SK-N-SH treated with all-trans-retinoic acid at 6 μM for 48 hours (cell line): ENCODE measurements around the gene PDE9A.

Experiments used
- ATAC-seq: fragments of 200-7000 bp; cut with Tn5 transposase; 3 replicates; pipeline ENCODE4 v1.9.1; 2020; ENCODE audit warnings: mild to moderate bottlenecking, moderate library complexity
- ARNTL ChIP-seq: fragments of 450-650 bp; formaldehyde crosslinking; IDR thresholded peaks from 2 replicates; pipeline ENCODE4 v1.5.0; 2020; ENCODE audit warnings: low read depth, mild to moderate bottlenecking, moderate library complexity, borderline replicate concordance
- CSDC2 ChIP-seq: fragments of 250-450 bp; sonication (Bioruptor Pico); IDR thresholded peaks from 2 replicates; pipeline ENCODE4 v1.5.0; 2020; ENCODE audit warnings: mild to moderate bottlenecking, moderate library complexity
- ESRRG ChIP-seq: fragments of 250-450 bp; sonication (Bioruptor Pico); IDR thresholded peaks from 2 replicates; pipeline ENCODE4 v1.6.1; 2021; ENCODE audit warnings: mild to moderate bottlenecking
- OSR1 ChIP-seq: fragments of 250-450 bp; sonication (Bioruptor Pico); IDR thresholded peaks from 2 replicates; pipeline ENCODE4 v1.8.0; 2022; ENCODE audit warnings: moderate library complexity, mild to moderate bottlenecking, inconsistent platforms
- RARB ChIP-seq: fragments of 250-450 bp; sonication (Bioruptor Pico); IDR thresholded peaks from 2 replicates; pipeline ENCODE4 v1.8.0; 2021; ENCODE audit warnings: mild to moderate bottlenecking, moderate library complexity
- ZFP3 ChIP-seq: fragments of 250-450 bp; sonication (Bioruptor Pico); IDR thresholded peaks from 2 replicates; pipeline ENCODE4 v1.5.0; 2020; ENCODE audit warnings: mild to moderate bottlenecking, moderate library complexity
- ZFP30 ChIP-seq: fragments of 450-650 bp; formaldehyde crosslinking; IDR thresholded peaks from 2 replicates; pipeline ENCODE4 v1.5.0; 2022; ENCODE audit warnings: mild to moderate bottlenecking, moderate library complexity
- ZNF565 ChIP-seq: fragments of 450-650 bp; formaldehyde crosslinking; conservative IDR thresholded peaks from 2 replicates; pipeline ENCODE4 v1.5.0; 2020; ENCODE audit warnings: low read depth, mild to moderate bottlenecking, moderate library complexity
- ZNF70 ChIP-seq: fragments of 450-650 bp; formaldehyde crosslinking; IDR thresholded peaks from 2 replicates; pipeline ENCODE4 v1.5.0; 2020; ENCODE audit warnings: mild to moderate bottlenecking, moderate library complexity
- TF ChIP-seq, protein P1 (sequence below): fragments of 250-450 bp; sonication (Bioruptor Pico); IDR thresholded peaks from 2 replicates; pipeline ENCODE4 v1.5.1; 2021; ENCODE audit warnings: mild to moderate bottlenecking, moderate library complexity
- TF ChIP-seq, protein P2 (sequence below): fragments of 250-450 bp; sonication (Bioruptor Pico); IDR thresholded peaks from 2 replicates; pipeline ENCODE4 v1.5.0; 2020; ENCODE audit warnings: mild to moderate bottlenecking, moderate library complexity
- TF ChIP-seq, protein P3 (sequence below): fragments of 250-450 bp; sonication (Bioruptor Pico); IDR thresholded peaks from 2 replicates; pipeline ENCODE4 v1.5.1; 2020; ENCODE audit warnings: low read depth, mild to moderate bottlenecking, moderate library complexity
- TF ChIP-seq, protein P4 (sequence below): fragments of 250-450 bp; sonication (Bioruptor Pico); IDR thresholded peaks from 2 replicates; pipeline ENCODE4 v1.8.0; 2020; ENCODE audit warnings: mild to moderate bottlenecking, moderate library complexity, borderline replicate concordance

The PDE9A gene

DNA sequence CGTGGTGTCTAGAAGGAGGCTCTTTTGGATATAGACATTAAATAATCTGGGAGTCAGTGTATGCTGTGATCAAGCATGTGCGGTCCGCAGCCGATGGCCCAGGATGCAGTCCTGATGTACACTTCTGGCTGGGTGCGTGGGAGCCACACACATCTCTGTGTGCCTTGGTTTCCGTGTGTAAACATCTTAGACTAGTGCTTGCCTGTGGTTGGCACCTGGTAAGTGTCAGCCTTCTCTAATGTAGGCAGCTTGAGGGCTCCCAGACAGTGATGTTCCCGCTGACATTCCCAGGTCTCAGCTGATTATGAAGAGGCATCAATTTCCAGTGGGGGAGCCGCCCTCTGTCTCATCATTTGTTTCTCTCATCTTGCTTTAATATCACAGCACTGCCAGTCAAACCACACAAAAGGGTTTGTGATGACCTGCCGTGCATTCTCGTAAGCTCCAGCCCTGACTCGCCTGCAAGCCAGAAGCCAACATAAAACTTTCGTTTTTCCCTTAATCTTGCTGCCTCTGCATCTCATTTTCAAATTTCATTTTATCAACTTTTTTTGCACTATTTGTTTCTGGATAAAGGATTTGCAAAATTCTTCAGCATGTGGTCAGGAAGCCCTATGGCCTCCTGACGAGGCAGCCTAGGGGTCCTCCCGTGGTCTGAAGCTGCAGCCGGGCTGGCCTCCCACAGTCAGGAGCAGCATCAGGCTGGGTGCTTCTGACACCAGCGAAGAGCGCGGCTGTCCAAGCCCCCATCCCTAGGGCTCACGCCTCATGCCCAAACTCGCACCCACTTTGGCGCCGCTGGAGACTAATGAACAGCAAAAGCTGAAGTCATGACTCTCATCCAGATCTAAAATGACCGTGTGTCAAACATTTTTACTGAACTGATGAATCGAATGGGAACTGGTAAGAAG is 28.1 kb downstream of the PDE9A start:
- TF ChIP-seq ZNF70 (CRISPR knock-in tag) (no peak), ESRRG (CRISPR knock-in tag) (no peak), ZNF565 (no peak), ZFP30 (CRISPR knock-in tag) (no peak)
- TF ChIP-seq, protein P1, sequence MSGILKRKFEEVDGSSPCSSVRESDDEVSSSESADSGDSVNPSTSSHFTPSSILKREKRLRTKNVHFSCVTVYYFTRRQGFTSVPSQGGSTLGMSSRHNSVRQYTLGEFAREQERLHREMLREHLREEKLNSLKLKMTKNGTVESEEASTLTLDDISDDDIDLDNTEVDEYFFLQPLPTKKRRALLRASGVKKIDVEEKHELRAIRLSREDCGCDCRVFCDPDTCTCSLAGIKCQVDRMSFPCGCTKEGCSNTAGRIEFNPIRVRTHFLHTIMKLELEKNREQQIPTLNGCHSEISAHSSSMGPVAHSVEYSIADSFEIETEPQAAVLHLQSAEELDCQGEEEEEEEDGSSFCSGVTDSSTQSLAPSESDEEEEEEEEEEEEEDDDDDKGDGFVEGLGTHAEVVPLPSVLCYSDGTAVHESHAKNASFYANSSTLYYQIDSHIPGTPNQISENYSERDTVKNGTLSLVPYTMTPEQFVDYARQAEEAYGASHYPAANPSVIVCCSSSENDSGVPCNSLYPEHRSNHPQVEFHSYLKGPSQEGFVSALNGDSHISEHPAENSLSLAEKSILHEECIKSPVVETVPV (CRISPR knock-in tag) = no peak
- TF ChIP-seq, protein P2, sequence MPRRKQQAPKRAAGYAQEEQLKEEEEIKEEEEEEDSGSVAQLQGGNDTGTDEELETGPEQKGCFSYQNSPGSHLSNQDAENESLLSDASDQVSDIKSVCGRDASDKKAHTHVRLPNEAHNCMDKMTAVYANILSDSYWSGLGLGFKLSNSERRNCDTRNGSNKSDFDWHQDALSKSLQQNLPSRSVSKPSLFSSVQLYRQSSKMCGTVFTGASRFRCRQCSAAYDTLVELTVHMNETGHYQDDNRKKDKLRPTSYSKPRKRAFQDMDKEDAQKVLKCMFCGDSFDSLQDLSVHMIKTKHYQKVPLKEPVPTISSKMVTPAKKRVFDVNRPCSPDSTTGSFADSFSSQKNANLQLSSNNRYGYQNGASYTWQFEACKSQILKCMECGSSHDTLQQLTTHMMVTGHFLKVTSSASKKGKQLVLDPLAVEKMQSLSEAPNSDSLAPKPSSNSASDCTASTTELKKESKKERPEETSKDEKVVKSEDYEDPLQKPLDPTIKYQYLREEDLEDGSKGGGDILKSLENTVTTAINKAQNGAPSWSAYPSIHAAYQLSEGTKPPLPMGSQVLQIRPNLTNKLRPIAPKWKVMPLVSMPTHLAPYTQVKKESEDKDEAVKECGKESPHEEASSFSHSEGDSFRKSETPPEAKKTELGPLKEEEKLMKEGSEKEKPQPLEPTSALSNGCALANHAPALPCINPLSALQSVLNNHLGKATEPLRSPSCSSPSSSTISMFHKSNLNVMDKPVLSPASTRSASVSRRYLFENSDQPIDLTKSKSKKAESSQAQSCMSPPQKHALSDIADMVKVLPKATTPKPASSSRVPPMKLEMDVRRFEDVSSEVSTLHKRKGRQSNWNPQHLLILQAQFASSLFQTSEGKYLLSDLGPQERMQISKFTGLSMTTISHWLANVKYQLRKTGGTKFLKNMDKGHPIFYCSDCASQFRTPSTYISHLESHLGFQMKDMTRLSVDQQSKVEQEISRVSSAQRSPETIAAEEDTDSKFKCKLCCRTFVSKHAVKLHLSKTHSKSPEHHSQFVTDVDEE (CRISPR knock-in tag) = no peak
- no peak for ATAC-seq

DNA sequence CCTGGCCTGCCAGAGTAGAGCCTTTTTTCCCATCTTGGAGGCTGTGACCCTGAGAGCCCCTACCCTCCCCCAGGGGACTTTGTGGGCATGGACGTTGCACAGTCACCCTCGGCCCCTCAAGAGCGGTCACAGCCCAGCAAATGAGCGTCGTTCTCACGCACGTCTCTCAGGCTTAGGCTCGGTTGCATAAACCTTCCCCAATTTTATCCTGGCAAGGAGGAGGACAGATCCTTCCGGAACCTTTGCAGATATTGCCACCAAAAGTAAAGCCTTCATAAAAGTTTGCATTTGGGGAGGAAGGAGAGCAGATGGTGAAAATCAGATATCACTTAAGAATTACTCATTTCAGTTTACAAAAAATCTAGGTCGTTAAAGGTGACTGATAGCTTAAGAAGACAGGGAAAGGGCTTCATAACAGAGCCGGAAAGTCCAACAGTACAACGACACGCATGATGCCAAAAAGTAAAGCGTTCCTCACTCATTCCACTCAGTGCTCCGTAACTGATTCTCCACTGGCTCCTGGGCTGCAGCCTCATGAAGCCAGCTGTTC is 29.3 kb downstream of the PDE9A start:
- no peak for ATAC-seq
- no peak for TF ChIP-seq ESRRG (CRISPR knock-in tag)
- TF ChIP-seq, protein P2 (CRISPR knock-in tag) = no peak
- TF ChIP-seq, protein P3, sequence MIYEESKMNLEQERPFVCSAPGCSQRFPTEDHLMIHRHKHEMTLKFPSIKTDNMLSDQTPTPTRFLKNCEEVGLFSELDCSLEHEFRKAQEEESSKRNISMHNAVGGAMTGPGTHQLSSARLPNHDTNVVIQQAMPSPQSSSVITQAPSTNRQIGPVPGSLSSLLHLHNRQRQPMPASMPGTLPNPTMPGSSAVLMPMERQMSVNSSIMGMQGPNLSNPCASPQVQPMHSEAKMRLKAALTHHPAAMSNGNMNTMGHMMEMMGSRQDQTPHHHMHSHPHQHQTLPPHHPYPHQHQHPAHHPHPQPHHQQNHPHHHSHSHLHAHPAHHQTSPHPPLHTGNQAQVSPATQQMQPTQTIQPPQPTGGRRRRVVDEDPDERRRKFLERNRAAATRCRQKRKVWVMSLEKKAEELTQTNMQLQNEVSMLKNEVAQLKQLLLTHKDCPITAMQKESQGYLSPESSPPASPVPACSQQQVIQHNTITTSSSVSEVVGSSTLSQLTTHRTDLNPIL (CRISPR knock-in tag) = no peak
- TF ChIP-seq, protein P1 (CRISPR knock-in tag) = no peak
- TF ChIP-seq, all 23 proteins: peak for 0

DNA sequence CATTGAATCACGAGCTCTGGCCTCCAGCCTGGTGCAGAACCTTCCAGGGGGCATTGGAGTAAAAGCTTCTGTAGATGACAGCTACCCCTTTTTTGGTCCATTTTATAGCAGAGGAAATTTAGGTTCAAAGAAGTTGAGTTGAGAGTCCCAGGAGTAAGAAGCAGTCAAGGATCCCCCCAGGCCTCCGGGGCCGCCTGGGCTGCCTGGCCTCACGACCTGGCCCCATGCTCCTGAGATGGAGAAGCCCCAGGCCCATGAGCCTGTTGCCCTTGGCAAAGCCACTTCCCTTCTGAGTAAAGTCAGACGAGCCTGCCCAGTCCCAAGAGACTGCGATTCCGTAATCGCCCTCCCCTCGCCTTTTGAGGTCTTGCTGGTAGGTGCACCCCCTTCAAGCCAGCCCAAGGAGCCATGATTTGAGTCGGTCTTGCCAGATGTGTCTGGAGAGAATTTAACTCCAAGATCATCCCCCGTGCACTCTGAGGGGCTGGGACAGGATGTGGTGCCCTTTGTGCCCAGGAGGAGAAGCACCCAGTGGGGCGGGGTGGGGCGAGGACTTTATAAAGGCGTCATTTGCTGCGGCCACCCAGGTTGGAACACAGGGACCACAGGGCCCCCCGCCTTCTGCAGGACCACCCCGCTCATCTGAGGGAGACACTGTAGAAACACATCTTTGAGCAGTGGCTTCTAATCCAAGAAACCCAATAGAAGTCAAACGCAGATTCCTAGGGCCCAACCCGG is 30.1 kb downstream of the PDE9A start:
- no peak for TF ChIP-seq OSR1 (CRISPR knock-in tag)
- no peak for TF ChIP-seq ZFP3 (CRISPR knock-in tag)
- TF ChIP-seq ZNF70 (CRISPR knock-in tag) = no peak
- TF ChIP-seq RARB (CRISPR knock-in tag) = no peak
- TF ChIP-seq, protein P4, sequence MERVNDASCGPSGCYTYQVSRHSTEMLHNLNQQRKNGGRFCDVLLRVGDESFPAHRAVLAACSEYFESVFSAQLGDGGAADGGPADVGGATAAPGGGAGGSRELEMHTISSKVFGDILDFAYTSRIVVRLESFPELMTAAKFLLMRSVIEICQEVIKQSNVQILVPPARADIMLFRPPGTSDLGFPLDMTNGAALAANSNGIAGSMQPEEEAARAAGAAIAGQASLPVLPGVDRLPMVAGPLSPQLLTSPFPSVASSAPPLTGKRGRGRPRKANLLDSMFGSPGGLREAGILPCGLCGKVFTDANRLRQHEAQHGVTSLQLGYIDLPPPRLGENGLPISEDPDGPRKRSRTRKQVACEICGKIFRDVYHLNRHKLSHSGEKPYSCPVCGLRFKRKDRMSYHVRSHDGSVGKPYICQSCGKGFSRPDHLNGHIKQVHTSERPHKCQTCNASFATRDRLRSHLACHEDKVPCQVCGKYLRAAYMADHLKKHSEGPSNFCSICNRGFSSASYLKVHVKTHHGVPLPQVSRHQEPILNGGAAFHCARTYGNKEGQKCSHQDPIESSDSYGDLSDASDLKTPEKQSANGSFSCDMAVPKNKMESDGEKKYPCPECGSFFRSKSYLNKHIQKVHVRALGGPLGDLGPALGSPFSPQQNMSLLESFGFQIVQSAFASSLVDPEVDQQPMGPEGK = no peak
- no peak for TF ChIP-seq ARNTL
- TF ChIP-seq CSDC2 (CRISPR knock-in tag) = no peak
- no peak for TF ChIP-seq ZNF565
- TF ChIP-seq, protein P2 (CRISPR knock-in tag) = no peak
- TF ChIP-seq ZFP30 (CRISPR knock-in tag) = no peak
- ATAC-seq = no peak
